ENCODE measurements around the gene PDZD8.

DNA sequence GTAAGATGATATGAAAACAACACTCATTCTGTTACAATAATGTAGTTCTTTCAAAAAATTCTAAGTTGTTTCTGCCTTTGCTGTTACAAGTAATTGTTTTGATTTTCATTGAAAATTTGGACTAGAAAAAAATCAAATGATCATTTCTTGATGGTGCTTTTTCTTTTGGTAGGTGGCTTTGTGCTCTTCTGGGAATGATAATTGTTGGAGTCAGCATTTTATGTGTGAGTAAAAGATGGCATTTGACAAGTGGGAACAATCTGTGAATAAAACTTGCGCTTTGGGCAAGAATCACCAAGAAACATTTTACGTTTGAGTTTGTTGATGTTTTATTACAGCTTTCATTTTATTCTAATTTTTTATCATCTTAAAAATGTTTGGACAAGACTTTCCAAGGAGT is 108.4 kb downstream of the PDZD8 start:
- TF ChIP-seq POLR2A (IDR thresholded peaks at IDR 0.05), result no peak
- TF ChIP-seq, protein P1, sequence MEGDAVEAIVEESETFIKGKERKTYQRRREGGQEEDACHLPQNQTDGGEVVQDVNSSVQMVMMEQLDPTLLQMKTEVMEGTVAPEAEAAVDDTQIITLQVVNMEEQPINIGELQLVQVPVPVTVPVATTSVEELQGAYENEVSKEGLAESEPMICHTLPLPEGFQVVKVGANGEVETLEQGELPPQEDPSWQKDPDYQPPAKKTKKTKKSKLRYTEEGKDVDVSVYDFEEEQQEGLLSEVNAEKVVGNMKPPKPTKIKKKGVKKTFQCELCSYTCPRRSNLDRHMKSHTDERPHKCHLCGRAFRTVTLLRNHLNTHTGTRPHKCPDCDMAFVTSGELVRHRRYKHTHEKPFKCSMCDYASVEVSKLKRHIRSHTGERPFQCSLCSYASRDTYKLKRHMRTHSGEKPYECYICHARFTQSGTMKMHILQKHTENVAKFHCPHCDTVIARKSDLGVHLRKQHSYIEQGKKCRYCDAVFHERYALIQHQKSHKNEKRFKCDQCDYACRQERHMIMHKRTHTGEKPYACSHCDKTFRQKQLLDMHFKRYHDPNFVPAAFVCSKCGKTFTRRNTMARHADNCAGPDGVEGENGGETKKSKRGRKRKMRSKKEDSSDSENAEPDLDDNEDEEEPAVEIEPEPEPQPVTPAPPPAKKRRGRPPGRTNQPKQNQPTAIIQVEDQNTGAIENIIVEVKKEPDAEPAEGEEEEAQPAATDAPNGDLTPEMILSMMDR (IDR thresholded peaks at IDR 0.05), result no peak

Data from prostate gland (tissue), 2 donors.